GM12892 (cell line): ENCODE data around the gene SOX9.

Experiments used
- DNase-seq: peaks from one replicate; pipeline ENCODE4 v3.0.0; 2011; ENCODE audit not compliant: insufficient read length
- FAIRE-seq: peaks from 2 replicates; lab custom pipeline; 2011; peaks lifted over from hg19 to GRCh38; lab: Jason Lieb, UNC
- POLR2A ChIP-seq: IDR thresholded peaks from 2 replicates; pipeline ENCODE4 v1.6.1; 2011; ENCODE audit warnings: low read depth, low read length, control low read depth
- POLR2AphosphoS5 ChIP-seq: IDR thresholded peaks from 2 replicates; pipeline ENCODE4 v1.6.1; 2011; ENCODE audit warnings: low read depth, low read length, control low read depth
- TAF1 ChIP-seq: IDR thresholded peaks from 2 replicates; pipeline ENCODE4 v1.6.1; 2011; ENCODE audit warnings: low read depth, mild to moderate bottlenecking, control low read depth, low read length, borderline replicate concordance

The SOX9 gene

DNA sequence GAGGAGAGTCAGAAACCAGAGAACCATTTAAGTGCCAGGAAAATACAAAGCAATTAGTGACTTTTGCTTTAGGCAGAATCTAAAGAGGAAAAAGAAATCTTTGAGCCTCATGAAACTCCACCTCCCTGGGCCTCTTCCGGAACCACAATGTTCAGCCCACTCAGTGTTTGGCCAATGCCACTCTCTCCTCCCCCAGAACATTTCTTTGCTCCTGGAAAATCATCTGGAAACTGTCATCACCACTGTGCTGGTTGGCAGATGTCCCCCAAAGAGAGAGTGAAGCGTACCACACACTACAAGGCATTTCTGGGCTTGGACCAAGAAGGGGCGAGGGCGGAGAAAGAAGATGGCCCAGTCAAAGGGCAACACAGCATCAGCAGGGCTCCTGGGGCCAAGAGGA is 7.1 kb upstream of the SOX9 start:
- no peak for TF ChIP-seq TAF1
- TF ChIP-seq POLR2AphosphoS5 = no peak
- no peak for TF ChIP-seq POLR2A

DNA sequence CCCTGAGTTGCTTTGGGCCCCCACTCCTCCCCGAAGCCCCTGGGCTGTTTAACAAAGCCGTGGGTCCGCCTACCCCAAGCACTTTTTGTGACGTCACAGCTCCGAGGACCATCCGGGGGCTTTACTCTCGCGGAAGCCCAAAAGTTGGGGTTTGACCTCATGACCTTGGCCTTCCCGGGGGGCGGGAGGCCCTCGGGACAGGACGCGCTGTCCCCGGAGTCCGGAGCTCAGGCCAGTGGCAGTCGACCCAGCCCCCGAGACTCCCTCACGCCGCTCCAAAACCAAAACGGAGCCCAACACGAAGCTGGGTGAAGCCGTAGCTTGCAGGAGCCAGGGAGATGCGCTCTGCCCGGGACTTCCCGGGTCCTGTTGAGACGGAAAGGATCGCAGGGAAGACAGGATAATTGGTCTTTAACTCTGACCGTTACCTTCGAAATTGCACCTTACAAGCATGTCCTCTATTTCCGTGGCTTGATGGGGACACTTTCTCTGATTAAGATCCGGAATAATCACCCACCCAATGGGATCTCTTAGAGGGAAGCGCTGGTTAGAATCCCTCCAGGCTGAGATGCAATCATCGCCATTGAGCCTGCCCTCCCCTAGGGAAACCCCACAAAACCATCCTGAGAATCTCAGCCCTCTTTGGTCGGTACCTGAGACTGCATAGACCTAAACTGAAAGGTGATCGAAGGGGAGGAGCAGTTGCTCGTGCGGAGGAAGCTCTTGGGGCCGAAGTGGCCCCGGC is 4.9 kb upstream of the SOX9 start:
- FAIRE-seq = no peak
- TF ChIP-seq POLR2AphosphoS5 = no peak
- TF ChIP-seq TAF1 = no peak
- TF ChIP-seq POLR2A = no peak

More for the DNA sequence above, 7.1 kb upstream of the SOX9 start:
- FAIRE-seq (no peak), DNase-seq (no peak)

DNA sequence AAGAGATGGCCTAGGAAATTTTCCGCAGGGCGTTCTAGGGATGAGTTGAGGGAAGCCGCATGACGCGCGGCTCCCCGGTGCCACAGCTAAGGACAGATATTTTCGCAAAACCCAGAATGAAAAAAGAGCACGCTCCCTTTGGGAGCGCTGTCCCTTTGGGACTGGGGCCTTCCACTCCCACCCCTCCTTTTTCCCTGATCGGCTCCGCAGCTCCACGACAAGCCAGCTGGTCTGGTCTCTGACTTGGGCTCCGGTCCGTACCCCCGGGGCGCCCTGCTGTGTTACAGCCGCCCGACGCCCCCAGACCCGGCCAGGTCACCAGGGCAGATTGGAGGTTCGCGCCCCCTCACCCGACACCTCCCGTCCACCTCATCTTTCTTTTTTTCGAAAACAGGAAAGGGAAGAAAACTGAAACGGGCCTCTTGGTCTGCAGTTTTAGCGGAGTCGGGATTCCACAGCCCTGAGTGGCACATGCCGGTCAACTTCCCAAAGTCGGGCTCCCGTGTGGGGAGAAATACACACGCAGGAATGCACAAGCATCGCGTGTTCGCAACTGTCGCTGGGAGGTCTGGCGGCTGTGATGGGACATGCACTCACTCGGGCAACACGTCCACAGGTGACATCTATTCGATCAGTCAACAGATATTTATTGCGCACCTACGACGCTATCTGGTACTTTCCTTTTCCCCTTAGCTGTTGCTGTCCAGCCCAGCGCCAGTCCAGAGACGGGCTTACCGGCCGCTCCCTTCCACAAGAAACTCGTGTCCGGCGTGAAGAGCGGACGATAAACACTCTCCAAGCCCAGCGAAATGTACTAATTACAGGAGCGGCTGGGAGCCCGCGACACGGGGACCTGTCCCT is 3.9 kb upstream of the SOX9 start:
- DNase-seq (no peak), FAIRE-seq (no peak)
- TF ChIP-seq POLR2A (no peak), POLR2AphosphoS5 (no peak), TAF1 (no peak)

More for the DNA sequence above, 4.9 kb upstream of the SOX9 start:
- no peak for DNase-seq

DNA sequence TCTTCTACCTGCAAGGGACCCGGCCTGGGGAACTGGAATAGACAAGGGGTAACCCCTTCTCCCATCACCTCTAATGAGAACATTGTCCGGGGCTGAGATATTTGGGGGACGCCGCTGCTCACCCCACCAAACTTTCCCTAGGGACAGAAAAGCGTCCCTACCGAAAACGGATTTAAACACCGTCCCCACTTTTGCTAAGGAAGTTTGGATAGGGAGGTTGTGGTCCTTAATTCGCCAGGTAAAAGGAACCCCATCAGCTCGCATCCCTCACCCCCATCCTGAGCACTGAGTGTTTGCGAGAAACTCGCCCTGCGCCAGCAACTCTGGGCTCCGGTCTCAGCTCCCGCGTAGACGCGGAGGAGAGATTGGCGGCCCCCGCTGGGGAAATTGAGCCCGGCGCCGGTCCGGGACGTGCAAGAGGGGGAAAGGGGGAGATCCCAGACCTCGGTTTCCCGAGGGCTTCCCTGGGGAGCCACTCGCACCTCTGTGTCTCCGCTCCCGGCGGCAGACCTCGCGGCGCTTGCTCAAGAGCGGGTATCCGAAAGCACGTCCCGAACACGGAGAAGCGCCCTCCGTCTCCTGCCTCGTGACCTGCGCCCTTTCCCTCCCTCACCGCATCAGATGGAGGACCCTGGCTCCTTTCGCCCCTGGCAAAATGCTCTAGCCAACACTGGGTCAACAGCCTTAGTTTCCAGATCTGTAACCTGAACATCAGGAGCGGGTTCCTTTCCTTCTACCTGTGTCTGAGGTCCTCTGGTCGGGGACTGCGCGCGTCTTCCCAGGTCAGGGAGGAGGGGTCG is 3.1 kb upstream of the SOX9 start:
- FAIRE-seq (no peak), DNase-seq (no peak)
- no peak for TF ChIP-seq POLR2A
- TF ChIP-seq POLR2AphosphoS5 = no peak
- no peak for TF ChIP-seq TAF1

DNA sequence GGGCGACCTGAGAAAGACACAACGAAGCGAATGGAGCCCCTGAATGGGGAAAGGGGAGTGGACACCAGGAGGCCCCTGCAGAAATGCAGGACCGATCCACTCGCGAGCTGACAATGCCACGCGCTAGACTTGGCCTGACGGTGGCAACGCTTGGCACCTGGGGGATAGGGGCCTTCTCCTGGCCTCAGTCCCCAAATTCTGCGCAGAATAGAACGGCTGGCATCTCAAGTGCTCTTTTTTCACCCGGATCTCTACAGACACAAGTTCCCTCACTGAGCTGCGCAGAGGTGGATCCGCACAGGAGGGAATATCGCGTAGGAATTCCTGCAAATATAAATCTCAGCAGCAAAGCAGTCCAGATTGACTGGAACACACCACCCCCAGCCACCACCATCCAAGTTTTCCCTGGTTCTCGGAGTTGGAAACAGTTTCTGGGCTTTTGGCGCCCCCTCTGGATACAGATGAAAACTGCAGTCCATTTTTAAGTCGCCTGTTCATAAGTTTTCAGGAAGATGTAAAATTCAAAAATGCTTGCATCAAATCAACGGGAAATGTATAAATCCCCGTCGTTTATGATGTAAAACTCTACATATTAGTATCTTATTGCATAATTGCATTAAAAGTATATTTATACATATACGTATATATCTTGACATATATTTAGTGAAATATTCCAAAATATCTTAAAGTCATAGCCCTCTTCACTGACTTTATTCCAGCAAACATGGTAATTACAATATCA is 2.3 kb upstream of the SOX9 start:
- FAIRE-seq = peak; percentile 62

DNA sequence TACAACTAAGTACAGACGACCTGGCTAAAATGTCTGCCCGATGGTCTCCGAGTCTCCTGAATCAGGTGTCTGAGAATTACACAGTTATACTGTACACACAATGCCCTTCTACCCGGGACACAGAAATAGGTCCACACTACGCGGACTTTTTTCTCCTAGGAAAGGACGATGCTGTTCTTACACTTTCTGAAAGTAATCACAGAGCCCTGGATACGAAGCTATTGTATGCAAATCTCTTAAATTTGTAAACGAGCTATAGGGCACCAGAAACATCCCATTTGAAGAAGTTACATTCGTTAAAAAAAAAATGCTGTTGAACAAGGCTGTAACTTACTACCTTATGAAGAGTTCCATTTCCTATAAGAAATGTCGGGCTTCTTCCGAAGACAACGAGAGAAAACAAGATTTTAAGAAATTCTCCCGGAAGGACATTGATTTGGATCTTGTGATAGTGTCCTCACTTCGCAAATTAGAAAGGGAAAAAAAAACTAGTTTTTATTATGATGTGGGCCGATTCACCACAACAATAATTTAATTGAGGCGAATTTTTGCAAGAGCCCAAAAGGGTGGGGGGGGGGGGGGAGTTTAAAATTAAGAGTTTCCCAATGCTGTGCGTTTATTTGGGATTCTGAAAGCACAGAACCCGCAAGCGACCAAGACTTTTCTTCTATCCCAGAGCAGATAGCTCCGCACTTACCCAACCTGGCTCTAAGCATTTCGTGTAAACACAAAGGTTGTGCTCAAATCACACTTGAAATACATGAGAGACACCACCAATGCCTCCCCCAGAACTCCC is 1.5 kb upstream of the SOX9 start:
- TF ChIP-seq TAF1 = no peak
- TF ChIP-seq POLR2AphosphoS5 = no peak
- TF ChIP-seq POLR2A = no peak
- FAIRE-seq = no peak
- no peak for DNase-seq

More for the DNA sequence above, 2.3 kb upstream of the SOX9 start:
- no peak for DNase-seq
- no peak for TF ChIP-seq POLR2A

DNA sequence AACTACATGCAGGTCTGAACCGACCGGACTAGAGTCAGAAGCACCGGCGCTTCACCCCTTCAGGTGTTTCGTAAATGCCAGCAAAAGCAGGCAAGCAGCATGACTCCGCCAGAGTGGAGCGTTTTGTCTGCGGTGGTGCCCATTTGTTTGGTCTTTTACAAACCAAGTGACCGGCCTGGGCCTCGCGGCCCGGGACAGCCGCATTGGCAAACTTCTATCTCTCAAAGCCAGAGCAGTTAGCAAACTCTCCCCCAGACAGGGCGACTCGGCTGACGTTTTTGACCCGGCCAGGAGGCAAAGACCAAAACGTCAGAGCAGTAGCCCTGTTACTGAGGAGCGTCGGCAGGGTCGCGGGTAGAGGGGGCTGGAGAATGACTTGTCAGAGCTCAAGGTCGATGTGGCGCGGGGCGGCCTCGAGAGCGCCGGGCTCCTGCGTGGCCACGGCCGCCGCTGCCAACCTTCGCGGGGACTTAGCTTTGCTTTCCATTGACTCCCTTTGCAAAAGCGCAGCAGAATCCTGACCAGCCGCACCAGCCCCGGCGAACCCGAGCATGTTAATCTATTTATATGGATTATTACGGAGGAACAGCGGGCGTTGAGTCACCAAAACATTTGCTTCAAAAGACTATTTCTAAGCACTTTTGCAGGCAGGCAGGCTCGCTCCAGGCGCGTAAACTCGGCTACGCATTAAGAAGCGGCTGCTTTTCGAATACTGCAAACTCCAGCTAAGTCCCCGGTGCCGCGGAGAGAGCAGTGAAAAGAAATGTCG is 763 bp upstream of the SOX9 start:
- FAIRE-seq = no peak
- TF ChIP-seq TAF1 (no peak), POLR2AphosphoS5 (no peak), POLR2A (no peak)
- no peak for DNase-seq

DNA sequence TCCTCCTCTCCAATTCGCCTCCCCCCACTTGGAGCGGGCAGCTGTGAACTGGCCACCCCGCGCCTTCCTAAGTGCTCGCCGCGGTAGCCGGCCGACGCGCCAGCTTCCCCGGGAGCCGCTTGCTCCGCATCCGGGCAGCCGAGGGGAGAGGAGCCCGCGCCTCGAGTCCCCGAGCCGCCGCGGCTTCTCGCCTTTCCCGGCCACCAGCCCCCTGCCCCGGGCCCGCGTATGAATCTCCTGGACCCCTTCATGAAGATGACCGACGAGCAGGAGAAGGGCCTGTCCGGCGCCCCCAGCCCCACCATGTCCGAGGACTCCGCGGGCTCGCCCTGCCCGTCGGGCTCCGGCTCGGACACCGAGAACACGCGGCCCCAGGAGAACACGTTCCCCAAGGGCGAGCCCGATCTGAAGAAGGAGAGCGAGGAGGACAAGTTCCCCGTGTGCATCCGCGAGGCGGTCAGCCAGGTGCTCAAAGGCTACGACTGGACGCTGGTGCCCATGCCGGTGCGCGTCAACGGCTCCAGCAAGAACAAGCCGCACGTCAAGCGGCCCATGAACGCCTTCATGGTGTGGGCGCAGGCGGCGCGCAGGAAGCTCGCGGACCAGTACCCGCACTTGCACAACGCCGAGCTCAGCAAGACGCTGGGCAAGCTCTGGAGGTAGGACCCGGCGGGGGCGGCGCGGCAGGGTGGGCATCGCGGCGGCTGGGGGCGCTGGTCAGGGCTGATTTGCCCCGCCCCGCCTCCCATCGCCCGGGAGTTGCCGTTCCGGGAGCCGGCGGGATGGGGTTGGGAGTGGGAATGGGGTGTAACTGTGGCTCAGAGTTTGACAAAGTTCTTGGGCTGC is 567 bp downstream of the SOX9 start:
- TF ChIP-seq POLR2AphosphoS5 (no peak), TAF1 (no peak), POLR2A (no peak; the same call in 1 of the 2 replicates)
- DNase-seq (no peak), FAIRE-seq (no peak)
